ENCODE results near the gene FGF12.

The FGF12 gene

DNA sequence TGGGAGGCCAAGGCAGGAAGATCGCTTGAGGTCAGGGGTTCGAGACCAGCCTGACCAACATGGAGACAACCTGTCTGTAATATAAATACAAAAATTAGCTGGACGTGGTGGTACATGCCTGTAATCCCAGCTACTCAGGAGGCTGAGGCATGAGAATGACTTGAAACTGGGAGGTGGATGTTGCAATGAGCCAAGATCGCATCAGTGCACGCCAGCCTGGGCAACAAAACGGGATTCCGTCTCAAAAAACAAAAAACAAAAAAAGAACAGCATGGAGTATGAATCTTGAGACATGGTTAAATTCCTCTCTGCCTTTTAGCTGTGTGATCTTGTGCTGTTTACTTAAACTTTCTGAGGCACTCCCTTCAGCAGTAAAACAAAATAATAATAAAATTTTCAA is 244.9 kb downstream of the FGF12 start:
- DNase-seq = no peak
- no peak for ATAC-seq (replicated peaks)
- H3K36me3 Mint-ChIP-seq = no peaks in the 10 kb centered on the region

DNA sequence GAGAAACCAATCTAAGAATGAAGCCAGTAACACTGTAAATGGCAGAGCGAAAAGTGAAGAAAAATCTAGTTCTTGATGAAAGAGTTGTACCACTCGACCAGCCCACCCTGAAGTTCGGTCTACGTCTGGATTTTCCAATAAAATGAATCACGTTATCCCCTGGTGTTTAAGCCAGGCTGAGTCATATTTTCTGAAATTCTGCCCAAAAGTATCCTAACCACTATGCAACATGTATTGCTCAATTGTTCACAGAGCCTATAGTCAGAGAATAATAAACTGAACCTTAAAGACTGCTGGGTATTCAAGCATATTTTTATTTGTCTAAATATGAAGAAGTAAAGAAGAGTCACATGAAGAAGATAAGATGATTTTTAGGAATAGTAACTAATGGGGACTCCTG is 245.7 kb downstream of the FGF12 start:
- DNase-seq (no peak), ATAC-seq (replicated peaks) (no peak)
- H3K36me3 Mint-ChIP-seq = no peaks in the 10 kb centered on the region
- H3K9me3 Mint-ChIP-seq = no peaks in the 10 kb centered on the region
- no peak overlapping the region for H3K27ac Mint-ChIP-seq
- H3K4me1 Mint-ChIP-seq = no peaks in the 10 kb centered on the region
- H3K27me3 Mint-ChIP-seq = peaks cover 9 to 20% of the 10 kb centered on the region in 2 donors
- H3K4me3 Mint-ChIP-seq = no peak overlapping the region

More for the DNA sequence above, 244.9 kb downstream of the FGF12 start:
- H3K9me3 Mint-ChIP-seq = no peaks in the 10 kb centered on the region
- no peaks in the 10 kb centered on the region for H3K4me1 Mint-ChIP-seq
- peaks cover 9 to 20% of the 10 kb centered on the region in 2 donors for H3K27me3 Mint-ChIP-seq
- H3K27ac Mint-ChIP-seq = no peak overlapping the region
- H3K4me3 Mint-ChIP-seq = no peak overlapping the region

DNA sequence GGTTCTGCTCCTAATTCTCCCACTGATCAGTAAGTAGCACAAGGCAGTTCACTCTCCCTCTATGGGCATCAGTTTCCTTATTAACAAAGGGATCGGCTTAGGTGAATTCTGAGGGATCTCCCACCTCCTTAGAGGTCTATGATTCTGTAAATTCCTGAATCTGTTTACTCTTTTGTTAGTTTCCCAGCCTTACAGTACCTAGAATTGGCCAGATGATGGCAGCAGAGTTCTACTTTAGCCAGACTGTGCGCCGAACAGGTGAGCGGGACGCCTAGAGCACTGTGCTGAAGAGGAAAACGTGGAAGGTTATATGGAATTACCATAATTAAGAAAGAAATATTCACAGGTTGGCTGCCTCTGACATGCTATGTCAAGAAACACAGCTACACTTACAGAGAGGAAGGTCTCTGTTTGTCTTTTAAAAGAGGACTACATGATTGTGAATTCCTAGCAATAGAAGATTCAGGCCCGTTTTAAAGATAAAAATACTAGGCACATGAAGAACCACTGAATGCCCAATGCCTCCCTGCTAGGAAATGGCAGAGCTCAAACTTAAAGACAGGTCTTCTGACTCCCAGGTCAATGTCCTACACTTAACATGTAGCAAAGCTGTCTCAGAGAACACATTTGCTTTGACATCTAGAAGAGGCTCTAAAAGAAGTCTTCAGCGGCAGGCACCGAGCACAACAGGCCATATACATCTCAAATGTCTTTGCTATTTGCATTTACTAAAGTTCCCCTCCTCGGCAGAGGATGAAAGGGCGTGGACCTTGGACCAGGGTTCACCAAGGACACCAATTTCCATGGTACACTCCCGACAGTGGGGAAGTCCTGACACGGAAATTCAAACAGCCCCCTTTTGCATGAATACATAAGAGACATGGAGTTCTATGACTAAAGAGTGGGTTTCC is 259.9 kb downstream of the FGF12 start:
- no peak overlapping the region for H3K4me3 Mint-ChIP-seq
- DNase-seq (peak; percentile 29), ATAC-seq (replicated peaks) (peak; percentile 78 to 79)
- no peaks in the 10 kb centered on the region for H3K9me3 Mint-ChIP-seq
- H3K27ac Mint-ChIP-seq = no peak overlapping the region
- no peaks in the 10 kb centered on the region for H3K36me3 Mint-ChIP-seq
- peaks cover 0 to 5% of the 10 kb centered on the region in 2 donors for H3K4me1 Mint-ChIP-seq
- peaks cover 19 to 46% of the 10 kb centered on the region in 2 donors for H3K27me3 Mint-ChIP-seq

DNA sequence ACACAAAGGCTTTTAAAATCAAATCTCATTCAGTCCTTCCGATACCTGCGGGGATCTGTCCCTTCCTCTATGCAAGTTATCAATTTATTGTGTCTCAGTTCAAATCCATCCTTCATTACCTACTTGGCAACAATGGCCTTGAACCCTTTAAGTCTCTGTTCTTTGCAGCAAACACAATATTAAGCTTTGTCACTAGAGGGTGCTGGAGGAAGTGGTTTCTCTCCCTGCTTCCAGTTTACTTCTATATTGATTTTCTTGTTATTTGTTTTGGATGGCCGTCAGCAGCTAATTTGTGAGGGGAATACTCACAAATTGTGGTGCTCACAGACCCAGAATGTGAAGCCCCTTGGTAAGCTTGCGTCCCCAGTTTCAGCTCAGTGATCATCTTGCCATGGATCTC is 278.3 kb downstream of the FGF12 start:
- H3K4me3 Mint-ChIP-seq = no peak overlapping the region
- H3K27ac Mint-ChIP-seq = no peak overlapping the region
- no peaks in the 10 kb centered on the region for H3K9me3 Mint-ChIP-seq
- peaks cover 0 to 2% of the 10 kb centered on the region in 2 donors for H3K4me1 Mint-ChIP-seq
- ATAC-seq (replicated peaks) (no peak), DNase-seq (no peak)
- H3K36me3 Mint-ChIP-seq = no peaks in the 10 kb centered on the region
- H3K27me3 Mint-ChIP-seq = peaks cover 15 to 34% of the 10 kb centered on the region in 2 donors

- no peak for DNase-seq
- H3K4me3 Mint-ChIP-seq = no peak overlapping the region
- no peaks in the 10 kb centered on the region for H3K36me3 Mint-ChIP-seq
- no peak overlapping the region for H3K27ac Mint-ChIP-seq
- ATAC-seq (replicated peaks) = no peak
- H3K4me1 Mint-ChIP-seq = peaks cover 0 to 2% of the 10 kb centered on the region in 2 donors
- H3K9me3 Mint-ChIP-seq = no peaks in the 10 kb centered on the region
- H3K27me3 Mint-ChIP-seq = peaks cover 15 to 36% of the 10 kb centered on the region in 2 donors
Observed at GRCh38 chr3:192445770-192446644, 281.3 kb downstream of the FGF12 start.

DNA sequence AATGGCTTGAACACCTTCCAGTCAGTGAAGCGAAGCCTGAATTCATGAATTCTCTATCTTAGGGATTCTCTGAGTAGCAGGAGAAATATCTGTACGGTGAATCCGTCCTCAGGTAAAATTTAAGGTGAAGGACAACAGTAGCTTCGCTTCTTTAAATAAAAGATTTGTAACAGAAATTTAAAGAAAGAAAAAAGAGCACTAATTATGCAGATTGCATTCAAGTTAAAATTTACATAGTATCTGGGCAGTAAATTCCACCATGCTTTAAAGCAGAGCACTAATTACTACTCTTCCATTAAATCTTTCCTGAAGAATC is 282.6 kb downstream of the FGF12 start:
- no peaks in the 10 kb centered on the region for H3K9me3 Mint-ChIP-seq
- H3K4me1 Mint-ChIP-seq = peaks cover 0 to 2% of the 10 kb centered on the region in 2 donors
- no peak overlapping the region for H3K4me3 Mint-ChIP-seq
- ATAC-seq (replicated peaks) = no peak
- H3K27ac Mint-ChIP-seq = no peak overlapping the region
- H3K36me3 Mint-ChIP-seq = no peaks in the 10 kb centered on the region
- H3K27me3 Mint-ChIP-seq = peaks cover 15 to 36% of the 10 kb centered on the region in 2 donors
- no peak for DNase-seq

DNA sequence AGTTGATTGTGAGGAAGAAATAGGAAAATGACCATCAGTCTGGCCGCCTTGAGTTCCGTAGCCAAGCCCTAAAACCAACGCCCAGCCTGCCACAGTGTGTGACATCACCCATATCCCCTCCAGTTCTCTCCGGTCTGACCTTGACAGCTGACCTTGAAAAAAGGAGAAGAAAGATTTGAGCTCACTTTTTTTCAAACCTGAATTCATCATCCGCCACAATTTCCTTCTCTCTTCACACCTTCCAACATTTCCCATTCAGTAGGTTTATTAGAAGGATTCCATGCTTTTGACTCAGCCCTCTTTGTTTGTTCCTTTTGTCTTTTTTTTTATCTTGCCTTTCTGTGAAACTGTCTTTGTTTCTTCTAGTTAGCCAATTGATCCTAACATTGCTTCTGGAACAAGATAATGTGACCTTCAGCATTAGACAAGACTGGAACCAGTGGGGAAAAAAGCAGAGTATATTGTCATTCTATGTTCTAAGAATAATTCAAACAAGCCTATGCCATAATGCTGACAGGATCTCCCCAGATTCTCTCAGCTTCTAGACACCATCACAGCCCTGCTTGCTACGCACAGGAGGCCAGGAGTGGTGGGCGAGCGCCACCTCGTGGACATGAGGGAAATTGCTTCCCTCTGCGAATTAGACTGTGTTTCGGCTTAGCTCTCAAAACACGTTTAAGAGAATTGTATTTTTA is 283.1 kb downstream of the FGF12 start:
- ATAC-seq (replicated peaks) (peak; percentile 83 to 89), DNase-seq (peak; percentile 28)
- no peak overlapping the region for H3K27ac Mint-ChIP-seq
- H3K27me3 Mint-ChIP-seq = peaks cover 15 to 32% of the 10 kb centered on the region in 2 donors
- no peaks in the 10 kb centered on the region for H3K36me3 Mint-ChIP-seq
- no peak overlapping the region for H3K4me3 Mint-ChIP-seq
- H3K4me1 Mint-ChIP-seq = peaks cover 0 to 2% of the 10 kb centered on the region in 2 donors
- no peaks in the 10 kb centered on the region for H3K9me3 Mint-ChIP-seq

GRCh38 chr3:192435241-192435640 is 292.1 kb downstream of the FGF12 start:
- peaks cover 0 to 11% of the 10 kb centered on the region in 2 donors for H3K27me3 Mint-ChIP-seq
- no peaks in the 10 kb centered on the region for H3K36me3 Mint-ChIP-seq
- H3K27ac Mint-ChIP-seq = no peak overlapping the region
- DNase-seq (no peak), ATAC-seq (replicated peaks) (no peak)
- no peaks in the 10 kb centered on the region for H3K4me1 Mint-ChIP-seq
- H3K9me3 Mint-ChIP-seq = no peaks in the 10 kb centered on the region
- H3K4me3 Mint-ChIP-seq = no peak overlapping the region

GRCh38 chr3:192434186-192434585 is 293.2 kb downstream of the FGF12 start:
- Mint-ChIP-seq H3K4me1 (no peaks in the 10 kb centered on the region), H3K27ac (no peak overlapping the region), H3K9me3 (no peaks in the 10 kb centered on the region), H3K4me3 (no peak overlapping the region), H3K27me3 (peaks cover 0 to 11% of the 10 kb centered on the region in 2 donors), H3K36me3 (no peaks in the 10 kb centered on the region)
- DNase-seq (no peak), ATAC-seq (replicated peaks) (no peak)

DNA sequence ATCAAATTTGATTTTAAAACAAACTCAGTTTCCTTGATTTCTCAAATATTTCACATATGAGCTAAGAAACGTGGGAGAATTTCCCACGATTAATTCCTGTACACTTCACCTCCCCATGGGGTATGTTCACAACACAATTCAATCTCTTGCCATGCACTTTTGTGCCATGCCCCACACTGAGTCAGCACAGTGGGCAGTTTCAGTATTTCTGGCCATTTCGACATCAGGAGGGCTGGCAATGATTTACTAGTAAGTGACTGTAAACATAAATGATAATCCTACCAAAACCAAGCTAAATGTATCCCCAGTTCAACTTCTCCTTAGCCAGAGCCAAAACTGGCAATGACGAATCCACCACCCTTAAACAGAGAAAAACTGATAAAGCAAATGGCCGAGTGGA is 293.6 kb downstream of the FGF12 start:
- Mint-ChIP-seq H3K4me1 (no peaks in the 10 kb centered on the region), H3K27ac (no peak overlapping the region), H3K4me3 (no peak overlapping the region), H3K36me3 (no peaks in the 10 kb centered on the region), H3K27me3 (peaks cover 0 to 11% of the 10 kb centered on the region in 2 donors), H3K9me3 (no peaks in the 10 kb centered on the region)
- ATAC-seq (replicated peaks) = no peak
- no peak for DNase-seq

GRCh38 chr3:192422997-192423342 is 304.4 kb downstream of the FGF12 start:
- no peak for DNase-seq
- Mint-ChIP-seq H3K9me3 (peaks cover 0 to 3% of the 10 kb centered on the region in 2 donors), H3K4me3 (no peak overlapping the region), H3K36me3 (no peaks in the 10 kb centered on the region), H3K27me3 (peaks cover 1 to 6% of the 10 kb centered on the region in 2 donors), H3K27ac (no peak overlapping the region), H3K4me1 (no peaks in the 10 kb centered on the region)
- no peak for ATAC-seq (replicated peaks)

DNA sequence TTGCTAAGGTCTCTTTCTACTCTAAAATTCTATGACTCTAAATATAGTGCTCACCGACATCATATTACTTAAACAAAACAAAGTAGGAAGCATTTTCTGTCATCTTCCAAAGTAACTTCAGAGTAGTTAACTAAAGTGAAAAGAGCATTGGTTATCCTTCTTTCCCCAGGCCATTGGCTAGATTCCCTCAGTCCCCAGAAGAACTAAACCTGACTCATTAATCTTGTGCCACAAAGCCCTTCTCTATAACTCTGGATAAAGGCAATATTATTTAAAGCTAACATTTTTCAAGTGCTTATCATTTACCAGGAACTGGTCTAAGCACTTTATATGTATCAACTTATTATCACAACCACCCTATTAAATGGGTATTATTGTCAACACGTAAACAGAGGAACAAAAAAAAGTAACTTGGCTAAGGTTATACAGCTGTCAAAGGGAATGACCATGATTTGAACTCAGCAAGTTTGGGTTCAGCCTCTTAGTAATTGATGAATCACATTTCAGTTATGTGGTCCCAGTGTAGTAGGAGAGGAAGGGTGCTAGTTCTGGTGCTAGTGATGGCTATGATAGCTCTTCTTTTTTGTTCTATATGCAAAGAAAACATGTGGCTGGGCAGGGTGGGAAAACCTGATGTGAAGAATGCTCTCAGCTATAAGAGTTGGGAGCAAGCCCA is 304.9 kb downstream of the FGF12 start:
- ATAC-seq (replicated peaks) = no peak
- no peak overlapping the region for H3K4me3 Mint-ChIP-seq

GRCh38 chr3:192419312-192419711 is 308.0 kb downstream of the FGF12 start:
- ATAC-seq (replicated peaks) (no peak), DNase-seq (no peak)
- H3K9me3 Mint-ChIP-seq = peaks cover 0 to 3% of the 10 kb centered on the region in 2 donors
- no peaks in the 10 kb centered on the region for H3K36me3 Mint-ChIP-seq
- H3K4me3 Mint-ChIP-seq = no peak overlapping the region
- H3K27me3 Mint-ChIP-seq = peaks cover 4 to 10% of the 10 kb centered on the region in 2 donors
- H3K4me1 Mint-ChIP-seq = no peaks in the 10 kb centered on the region
- H3K27ac Mint-ChIP-seq = no peak overlapping the region

More for the DNA sequence above, 304.9 kb downstream of the FGF12 start:
- Mint-ChIP-seq H3K27ac (no peak overlapping the region), H3K9me3 (peaks cover 0 to 3% of the 10 kb centered on the region in 2 donors), H3K36me3 (no peaks in the 10 kb centered on the region), H3K27me3 (peaks cover 0 to 6% of the 10 kb centered on the region in 2 donors), H3K4me1 (no peaks in the 10 kb centered on the region)
- DNase-seq = no peak
